NCI-H1048 (cell line): ENCODE measurements around the gene SLC25A42.
"Not testable (repeated sequence)": the region's sequence is repeated elsewhere in the genome, so short reads cannot be mapped to it uniquely, and the experiment has no call there.

Experiments used
- DNase-seq: peaks from one replicate; lab custom pipeline; 2025; lab: John Stamatoyannopoulos, UW

Gene SLC25A42

GRCh38 chr19:19105365-19106055 lies 41.7 kb downstream of the SLC25A42 start:
- DNase-seq = no peak

DNA sequence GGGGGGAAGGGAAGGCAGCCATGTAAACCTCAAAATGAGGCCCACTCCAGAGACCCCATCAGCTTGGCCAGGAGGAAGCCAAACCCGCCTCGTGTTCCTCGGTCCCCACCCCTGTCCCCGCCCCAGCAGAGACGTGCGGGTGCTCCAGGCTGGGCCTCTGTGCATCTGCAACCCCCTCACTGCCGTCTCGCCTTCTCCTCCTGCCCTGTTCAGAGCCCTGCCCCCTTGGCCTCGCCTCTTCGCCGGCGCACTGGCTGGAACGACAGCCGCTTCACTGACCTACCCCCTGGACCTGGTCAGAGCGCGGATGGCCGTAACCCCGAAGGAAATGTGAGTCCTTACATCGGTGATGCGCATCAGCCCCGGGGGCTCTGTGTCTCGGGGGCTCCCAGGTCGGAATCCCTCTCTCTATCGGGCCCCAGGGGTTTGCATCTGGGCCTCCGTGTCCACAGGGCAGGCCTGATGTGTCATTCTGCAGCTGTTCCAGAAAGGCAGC lies 42.3 kb downstream of the SLC25A42 start:
- no peak for DNase-seq

- not testable (repeated sequence) for DNase-seq
These were observed 43.1 kb downstream of the SLC25A42 start for GRCh38 chr19:19106938-19107337.

DNA sequence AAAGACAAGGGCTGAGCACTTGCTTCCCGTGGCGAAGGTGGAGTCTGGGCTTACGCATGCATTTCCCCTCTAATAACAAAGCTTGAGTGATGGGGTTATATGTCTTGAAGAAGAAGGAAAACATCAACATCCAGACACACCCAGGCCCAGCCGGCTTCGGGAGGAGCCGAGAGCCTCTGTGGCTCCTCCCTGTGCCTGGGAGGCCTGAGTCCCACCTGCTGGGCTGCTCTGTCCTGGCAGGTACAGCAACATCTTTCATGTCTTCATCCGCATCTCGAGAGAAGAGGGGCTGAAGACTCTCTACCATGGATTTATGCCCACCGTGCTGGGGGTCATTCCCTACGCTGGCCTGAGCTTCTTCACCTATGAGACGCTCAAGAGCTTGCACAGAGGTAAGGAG lies 43.9 kb downstream of the SLC25A42 start:
- no peak for DNase-seq

DNA sequence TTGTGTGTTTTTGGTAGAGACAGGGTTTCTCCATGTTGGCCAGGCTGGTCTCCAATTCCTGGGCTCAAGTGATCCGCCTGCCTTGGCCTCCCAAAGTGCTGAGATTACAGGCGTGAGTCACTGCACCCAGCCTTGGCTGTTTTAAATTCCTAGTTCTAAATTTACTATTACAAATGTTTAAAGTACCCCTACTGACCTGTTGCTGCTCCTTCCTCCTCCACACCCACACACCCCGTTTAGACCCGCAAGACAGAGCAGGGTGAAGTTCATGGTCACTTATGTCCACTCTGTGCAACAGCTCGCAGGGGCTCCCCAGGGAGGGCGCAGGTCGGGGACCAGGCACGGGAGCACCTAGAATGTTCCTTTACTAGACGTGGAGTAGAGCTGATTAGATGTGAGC lies 45.8 kb downstream of the SLC25A42 start:
- no peak for DNase-seq

- no peak for DNase-seq
These were observed 46.8 kb downstream of the SLC25A42 start for GRCh38 chr19:19110410-19111135.

DNA sequence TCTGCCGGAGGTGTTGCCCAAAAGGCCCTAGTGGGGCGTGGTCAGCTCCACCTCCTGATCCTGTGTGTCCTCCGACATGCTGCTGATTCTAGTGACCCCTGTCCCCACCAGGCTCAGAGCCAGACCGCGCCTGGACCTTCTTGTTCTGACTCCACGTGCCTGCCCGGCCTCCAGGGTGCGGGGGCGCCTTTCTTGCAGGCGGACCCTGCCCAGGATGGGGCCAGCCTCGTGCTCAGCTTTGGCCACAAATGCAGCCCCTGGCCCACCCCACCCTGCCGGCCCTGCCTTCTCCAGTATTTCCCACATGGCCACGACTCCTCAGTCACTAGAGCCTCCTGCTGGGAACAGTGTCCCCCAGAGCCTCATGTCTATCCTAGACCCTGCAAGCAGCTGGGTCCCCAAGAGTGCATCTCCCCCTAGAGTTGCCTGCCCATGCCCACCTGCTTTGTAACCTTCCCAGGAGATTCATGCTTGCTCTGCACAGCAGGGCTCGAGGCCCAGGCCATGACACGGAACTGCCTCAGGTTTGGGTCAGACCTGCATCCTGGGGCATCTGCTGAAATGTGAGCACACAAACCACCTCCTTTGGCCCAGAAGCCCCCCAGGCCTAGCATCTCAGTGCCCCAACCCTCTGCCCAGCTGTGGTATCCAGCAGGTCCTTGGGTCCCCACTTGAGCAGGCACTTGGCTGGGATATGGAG lies 47.5 kb downstream of the SLC25A42 start:
- DNase-seq = no peak

DNA sequence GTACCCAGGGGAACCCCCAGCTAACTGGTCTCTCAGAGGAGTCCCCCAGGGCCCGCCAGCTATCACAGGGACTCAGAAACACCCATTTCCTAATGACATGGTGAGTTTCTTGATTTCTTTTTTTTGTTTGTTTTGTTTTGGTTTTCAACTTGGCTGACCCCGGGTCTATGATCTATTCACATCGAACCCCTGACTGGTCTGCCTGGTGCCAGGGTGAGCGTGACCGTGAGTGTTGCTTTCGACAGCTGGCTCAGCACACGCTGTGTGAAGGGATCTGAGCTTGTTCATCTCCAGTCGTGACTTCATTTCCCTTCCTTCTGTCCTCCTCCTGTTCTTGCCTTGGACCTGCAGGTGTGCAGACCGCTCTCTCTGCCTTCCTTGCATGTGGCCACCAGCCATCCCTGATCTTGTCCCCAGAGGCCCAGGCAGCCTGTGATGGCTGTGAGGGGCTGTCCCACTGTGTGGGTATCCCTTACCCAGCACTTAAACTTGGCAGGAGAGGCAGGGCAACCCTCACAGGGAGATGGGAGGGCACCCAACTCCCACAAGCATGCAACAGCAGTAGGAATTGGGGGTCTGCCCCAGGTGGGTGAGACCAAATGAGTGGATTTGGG lies 48.3 kb downstream of the SLC25A42 start:
- DNase-seq = no peak

- DNase-seq = no peak
These were observed 49.3 kb downstream of the SLC25A42 start for GRCh38 chr19:19113040-19113626.

GRCh38 chr19:19115954-19116353 lies 52.2 kb downstream of the SLC25A42 start:
- no peak for DNase-seq

DNA sequence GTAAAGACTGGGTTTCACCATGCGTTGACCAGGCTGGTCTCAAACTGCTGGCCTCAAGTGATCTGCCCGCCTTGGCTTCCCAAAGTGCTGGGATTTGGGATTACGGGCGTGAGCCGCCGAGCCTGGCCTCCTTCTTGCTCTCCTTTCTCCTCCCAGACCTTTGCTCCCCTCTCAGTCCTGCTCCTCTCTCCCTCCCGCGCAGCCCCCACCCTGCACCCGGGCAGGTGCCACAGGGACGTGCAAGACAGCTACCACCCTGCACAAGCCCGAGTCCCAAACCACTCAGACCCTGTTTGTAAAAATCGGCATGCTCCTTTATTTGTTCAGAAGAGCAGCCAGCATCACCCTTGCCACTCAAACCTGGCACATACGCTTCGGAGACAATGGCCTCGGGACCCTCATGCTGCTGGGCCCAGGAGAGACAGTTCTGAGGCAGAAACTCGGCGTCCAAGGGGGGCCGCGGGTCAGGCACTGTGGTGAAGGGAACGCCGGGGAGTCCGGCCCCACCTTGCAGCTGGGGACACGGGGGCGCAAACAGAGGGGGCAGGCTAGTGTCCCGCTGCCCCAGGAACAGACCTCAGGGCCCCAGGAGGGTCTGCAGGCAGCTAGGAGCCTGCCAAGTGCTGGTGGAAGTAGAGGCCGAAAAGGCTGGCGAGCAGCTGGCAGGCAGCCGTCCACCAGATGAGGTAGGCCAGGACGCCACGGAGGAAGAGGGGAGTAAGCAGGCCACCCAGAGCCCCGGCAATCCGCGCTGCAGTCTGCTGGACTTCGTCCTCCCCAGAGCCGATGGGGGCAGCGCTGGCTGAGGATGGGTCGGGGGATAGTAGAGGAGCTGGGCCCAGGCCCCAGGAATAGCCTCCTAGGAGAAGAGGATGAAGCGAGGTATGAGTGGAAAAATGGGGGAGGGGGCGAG lies 55.8 kb downstream of the SLC25A42 start:
- DNase-seq = no peak

DNA sequence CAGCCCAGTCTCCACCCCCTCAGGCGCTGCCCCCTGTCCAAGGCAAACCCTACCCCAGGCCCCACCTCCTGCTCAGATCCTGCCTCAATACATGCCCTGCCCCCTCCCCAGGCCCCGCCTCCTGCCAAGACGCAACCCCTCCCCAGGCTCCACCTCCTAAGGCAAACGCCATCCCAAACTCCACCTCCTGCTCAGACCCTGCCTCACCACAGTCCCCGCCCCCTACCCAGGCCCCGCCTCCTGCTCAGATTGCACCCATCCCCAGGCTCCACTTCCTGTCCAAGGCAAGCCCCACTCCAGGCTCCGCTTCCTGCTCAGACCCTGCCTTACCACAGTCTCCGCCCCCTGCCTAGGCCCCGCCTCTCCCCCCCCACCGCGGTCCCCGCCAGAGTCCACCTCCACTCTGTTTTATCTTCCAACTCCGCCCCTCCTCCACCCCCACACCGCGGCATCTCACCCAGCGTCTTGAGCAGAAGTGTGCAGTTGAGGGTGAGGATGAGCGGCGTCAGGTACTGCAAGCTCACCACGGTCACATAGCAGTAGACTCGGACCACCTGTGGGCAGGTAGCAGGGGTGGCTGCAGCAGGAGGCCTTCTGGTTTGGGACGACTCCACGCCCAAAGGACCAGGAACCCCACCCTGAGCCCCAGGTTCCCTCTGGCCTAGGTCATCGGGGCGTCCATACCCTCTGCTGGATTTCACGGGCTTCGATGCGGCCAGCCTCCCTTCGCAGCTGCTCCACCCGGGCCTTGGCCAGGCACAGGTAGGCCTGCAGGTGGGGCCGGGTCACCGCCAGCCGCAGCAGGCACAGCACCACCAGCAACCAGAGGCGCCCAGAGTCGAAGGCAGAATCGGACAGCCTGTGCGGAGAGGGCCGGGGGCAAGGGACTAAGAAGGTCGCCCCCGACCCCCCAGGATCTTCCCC lies 56.8 kb downstream of the SLC25A42 start:
- DNase-seq = peak; percentile 51

- no peak for DNase-seq
These were observed 57.6 kb downstream of the SLC25A42 start for GRCh38 chr19:19121371-19121770.

DNA sequence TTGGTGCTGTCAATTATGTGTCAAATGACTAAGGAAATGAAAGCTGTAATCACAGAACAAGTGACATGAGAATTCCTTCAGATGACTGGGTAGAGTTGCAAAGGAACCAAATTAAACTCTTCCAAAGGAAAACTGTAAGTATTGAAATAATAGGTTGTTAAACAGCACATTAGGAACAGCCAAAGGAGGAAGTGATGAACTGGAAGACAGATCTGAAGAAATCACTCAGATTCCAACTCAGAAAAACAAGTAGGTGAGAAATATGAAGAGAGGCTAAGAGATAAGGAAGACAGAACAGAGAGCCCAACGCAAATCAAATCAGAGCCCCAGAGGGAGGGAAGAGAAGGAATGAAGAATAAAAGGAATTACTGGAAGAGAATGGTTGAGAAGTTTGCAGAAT lies 59.1 kb downstream of the SLC25A42 start:
- no peak for DNase-seq

GRCh38 chr19:19123386-19123785 lies 59.6 kb downstream of the SLC25A42 start:
- no peak for DNase-seq

- DNase-seq = no peak
These were observed 62.3 kb downstream of the SLC25A42 start for GRCh38 chr19:19126102-19126501.

DNA sequence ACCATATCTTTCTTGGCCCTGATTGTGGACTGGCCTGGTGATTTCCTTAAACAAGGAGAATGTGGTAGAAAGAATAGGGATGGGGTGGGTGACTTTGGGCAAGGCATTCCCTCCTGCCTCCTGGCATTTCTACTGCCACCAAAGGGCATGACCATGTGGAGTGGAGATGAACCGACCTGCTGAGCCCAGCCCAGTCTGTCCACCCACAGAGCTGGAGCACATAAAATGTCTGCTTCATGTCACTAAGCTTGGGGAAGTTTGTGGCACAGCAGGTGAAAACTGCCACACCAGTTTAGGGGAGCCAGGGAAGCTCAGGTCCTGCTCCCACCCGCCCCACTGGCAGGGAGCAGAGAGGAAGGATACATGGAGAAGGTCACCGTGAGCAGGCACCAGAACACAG lies 68.2 kb downstream of the SLC25A42 start:
- no peak for DNase-seq

GRCh38 chr19:19132912-19133311 lies 69.1 kb downstream of the SLC25A42 start:
- no peak for DNase-seq

DNA sequence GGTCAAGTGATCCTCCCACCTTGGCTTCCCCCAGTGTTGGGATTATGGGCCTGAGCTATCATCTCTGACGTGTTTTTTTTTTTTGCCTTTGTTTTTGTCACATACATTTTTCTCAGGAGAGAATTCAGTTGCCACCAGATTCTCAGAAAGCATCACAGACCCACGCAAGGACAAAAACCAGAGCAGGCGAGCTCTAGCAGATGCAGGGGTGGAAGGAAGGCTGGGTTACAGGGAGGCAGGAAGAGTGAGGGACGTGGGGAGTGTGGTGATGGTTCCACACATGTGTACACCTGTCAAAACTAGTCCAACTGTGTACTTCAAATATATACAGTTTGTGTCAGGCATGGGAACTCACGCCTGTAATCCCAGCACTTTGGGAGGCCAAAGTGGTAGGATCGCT lies 70.2 kb downstream of the SLC25A42 start:
- DNase-seq = no peak

- DNase-seq = no peak
These were observed 70.9 kb downstream of the SLC25A42 start for GRCh38 chr19:19134687-19135158.
